Measurements from ENCODE around the gene DGCR8. TPM values are rescaled to one million over a fixed set of nuclear protein-coding genes. Genes with fewer than 3 reads are reported as not detected.

DGCR8 gene
- total RNA-seq, 4 donors from 2014 or later = 13.7 to 33.8 (median 18.7) TPM

- no peak for DNase-seq
- Histone ChIP-seq H3K4me3 (no peak overlapping the region), H3K4me1 (peaks cover 0 to 12% (median under 1%) of the 10 kb centered on the region in 3 donors), H3K9me3 (no peaks in the 10 kb centered on the region), H3K36me3 (peaks cover 17 to 80% (median 22%) of the 10 kb centered on the region in 3 donors), H3K27me3 (no peaks in the 10 kb centered on the region), H3K27ac (no peak overlapping the region)
- no peak for TF ChIP-seq POLR2A (IDR thresholded peaks at IDR 0.05)
- TF ChIP-seq, protein P1, sequence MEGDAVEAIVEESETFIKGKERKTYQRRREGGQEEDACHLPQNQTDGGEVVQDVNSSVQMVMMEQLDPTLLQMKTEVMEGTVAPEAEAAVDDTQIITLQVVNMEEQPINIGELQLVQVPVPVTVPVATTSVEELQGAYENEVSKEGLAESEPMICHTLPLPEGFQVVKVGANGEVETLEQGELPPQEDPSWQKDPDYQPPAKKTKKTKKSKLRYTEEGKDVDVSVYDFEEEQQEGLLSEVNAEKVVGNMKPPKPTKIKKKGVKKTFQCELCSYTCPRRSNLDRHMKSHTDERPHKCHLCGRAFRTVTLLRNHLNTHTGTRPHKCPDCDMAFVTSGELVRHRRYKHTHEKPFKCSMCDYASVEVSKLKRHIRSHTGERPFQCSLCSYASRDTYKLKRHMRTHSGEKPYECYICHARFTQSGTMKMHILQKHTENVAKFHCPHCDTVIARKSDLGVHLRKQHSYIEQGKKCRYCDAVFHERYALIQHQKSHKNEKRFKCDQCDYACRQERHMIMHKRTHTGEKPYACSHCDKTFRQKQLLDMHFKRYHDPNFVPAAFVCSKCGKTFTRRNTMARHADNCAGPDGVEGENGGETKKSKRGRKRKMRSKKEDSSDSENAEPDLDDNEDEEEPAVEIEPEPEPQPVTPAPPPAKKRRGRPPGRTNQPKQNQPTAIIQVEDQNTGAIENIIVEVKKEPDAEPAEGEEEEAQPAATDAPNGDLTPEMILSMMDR (IDR thresholded peaks at IDR 0.05) = no peak
- intact Hi-C loops (cut with DNase I) = no loop called here
- 84 to 93% methylated on average over 6 to 10 of the region's 10 CpGs for WGBS, 2 donors
Observed at GRCh38 chr22:20056161-20056560, 23.9 kb upstream of the DGCR8 start.

- Histone ChIP-seq H3K9me3 (no peaks in the 10 kb centered on the region), H3K4me1 (peaks cover 1 to 18% (median 7%) of the 10 kb centered on the region in 3 donors), H3K27me3 (no peaks in the 10 kb centered on the region), H3K27ac (no peak overlapping the region), H3K4me3 (no peak overlapping the region), H3K36me3 (peaks cover 17 to 80% (median 29%) of the 10 kb centered on the region in 3 donors)
- 90 to 96% methylated on average over 5 to 12 of the region's 16 CpGs for WGBS, 2 donors
- intact Hi-C loops (cut with DNase I) = no loop called here
- no peak for TF ChIP-seq POLR2A (IDR thresholded peaks at IDR 0.05)
- TF ChIP-seq, protein P1 (IDR thresholded peaks at IDR 0.05) = no peak
- no peak for DNase-seq
Observed at GRCh38 chr22:20056696-20057386, 23.2 kb upstream of the DGCR8 start.

GRCh38 chr22:20057596-20058268, 22.3 kb upstream of the DGCR8 start:
- H3K4me3 ChIP-seq = no peak overlapping the region
- intact Hi-C loops (cut with DNase I) = no loop called here
- no peaks in the 10 kb centered on the region for H3K27me3 ChIP-seq
- peaks cover 25 to 80% (median 38%) of the 10 kb centered on the region in 3 donors for H3K36me3 ChIP-seq
- H3K9me3 ChIP-seq = no peaks in the 10 kb centered on the region
- WGBS, 2 donors = 90 to 94% methylated on average over 10 to 11 of the region's 13 CpGs
- H3K4me1 ChIP-seq = peaks cover 8 to 20% (median 15%) of the 10 kb centered on the region in 3 donors
- TF ChIP-seq POLR2A (IDR thresholded peaks at IDR 0.05) = no peak
- TF ChIP-seq, protein P1 (IDR thresholded peaks at IDR 0.05) = no peak
- no peak for DNase-seq
- no peak overlapping the region for H3K27ac ChIP-seq

DNA sequence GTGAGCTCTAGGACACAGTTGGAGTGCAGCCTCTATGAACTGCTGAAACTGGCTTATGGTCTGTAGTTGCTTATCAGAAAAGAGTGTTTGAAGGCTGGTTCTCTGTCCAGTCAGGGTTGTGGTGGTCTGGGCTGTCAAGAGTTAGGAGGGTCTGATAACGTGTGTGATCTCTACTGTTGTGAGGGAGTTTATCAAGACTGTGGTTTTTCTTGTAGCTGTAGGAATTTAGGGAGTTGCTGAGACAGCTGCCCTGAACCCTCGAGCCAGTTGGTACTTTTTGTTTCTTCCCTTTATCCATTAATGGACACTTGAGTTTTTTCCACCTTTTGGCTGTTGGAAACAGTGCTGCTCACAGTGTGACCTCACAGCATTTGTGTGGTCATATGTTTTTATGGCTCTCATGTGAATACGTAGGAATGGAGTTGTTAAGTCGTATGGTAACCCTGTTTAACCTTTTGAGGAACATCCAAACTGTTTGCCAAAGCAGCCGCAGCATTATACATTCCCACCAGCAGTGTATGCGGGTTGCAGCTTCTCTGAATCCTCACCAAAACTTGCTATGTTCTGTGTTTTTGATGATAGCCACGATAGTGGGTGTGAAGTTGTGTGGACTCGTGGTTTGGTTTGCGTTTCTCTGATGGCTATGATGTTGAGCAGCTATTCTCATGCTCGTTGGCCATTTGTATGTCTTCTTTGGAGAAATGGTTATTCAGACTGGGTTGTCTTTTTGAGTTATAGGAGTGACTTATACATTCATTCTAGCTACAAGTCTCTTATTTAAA, 20.9 kb upstream of the DGCR8 start:
- Histone ChIP-seq H3K4me3 (no peak overlapping the region), H3K27ac (no peak overlapping the region), H3K9me3 (no peaks in the 10 kb centered on the region), H3K27me3 (no peaks in the 10 kb centered on the region), H3K4me1 (peaks cover 16 to 33% (median 30%) of the 10 kb centered on the region in 3 donors), H3K36me3 (peaks cover 23 to 80% (median 29%) of the 10 kb centered on the region in 3 donors)
- TF ChIP-seq, protein P1 (IDR thresholded peaks at IDR 0.05) = no peak
- TF ChIP-seq POLR2A (IDR thresholded peaks at IDR 0.05) = no peak
- intact Hi-C loops (cut with DNase I) = no loop called here
- no peak for DNase-seq
- WGBS, 2 donors = 83 to 87% methylated on average over 10 of the region's 10 CpGs

Data from esophagus squamous epithelium (tissue), 5 donors.